GM12864 (cell line): ENCODE results near the gene BCL2L12.
"Not testable (repeated sequence)": the region's sequence is repeated elsewhere in the genome, so short reads cannot be mapped to it uniquely, and the experiment has no call there.

Experiments used
- DNase-seq: peaks from one replicate; pipeline ENCODE4 v3.0.0-alpha.2; 2011; ENCODE audit warnings: low read depth
- H3K4me3 ChIP-seq: 2 replicates; pipeline ENCODE4 v1.5.1; 2011; ENCODE audit warnings: mild to moderate bottlenecking, low read depth, low read length, control low read depth
- CTCF ChIP-seq: IDR thresholded peaks from 2 replicates; pipeline ENCODE4 v1.5.1; 2011; ENCODE audit warnings: low read depth, mild to moderate bottlenecking, moderate library complexity, low read length, control low read depth, inconsistent platforms; ENCODE audit errors: missing control alignments

BCL2L12 gene

GRCh38 chr19:49631014-49631588 is 34.6 kb upstream of the BCL2L12 start:
- no peak overlapping the region for H3K4me3 ChIP-seq
- DNase-seq = no peak
- TF ChIP-seq CTCF = no peak

- no peak for TF ChIP-seq CTCF
- no peak overlapping the region for H3K4me3 ChIP-seq
- DNase-seq = no peak
These were observed 34.0 kb upstream of the BCL2L12 start for GRCh38 chr19:49631610-49632192.

- no peak for DNase-seq
- H3K4me3 ChIP-seq = no peak overlapping the region
- no peak for TF ChIP-seq CTCF
These were observed 33.2 kb upstream of the BCL2L12 start for GRCh38 chr19:49632576-49632975.

GRCh38 chr19:49633273-49633672 is 32.5 kb upstream of the BCL2L12 start:
- DNase-seq, H3K4me3 ChIP-seq: not testable (repeated sequence)

GRCh38 chr19:49635530-49636232 is 30.1 kb upstream of the BCL2L12 start:
- no peak for DNase-seq
- TF ChIP-seq CTCF = no peak
- H3K4me3 ChIP-seq = no peak overlapping the region

GRCh38 chr19:49636233-49636932 is 29.4 kb upstream of the BCL2L12 start:
- no peak for TF ChIP-seq CTCF
- DNase-seq = no peak

More at GRCh38 chr19:49636233-49636932, 29.4 kb upstream of the BCL2L12 start:
- H3K4me3 ChIP-seq = no peak overlapping the region
